Kidney (tissue), 14 donors: ENCODE measurements around the gene DHX29. TPM values are rescaled to one million over a fixed set of nuclear protein-coding genes. Genes with fewer than 3 reads are reported as not detected.

Experiments used
- DNase-seq, 5 donors: peaks; one replicate each; pipeline ENCODE4 v3.0.0-alpha.2; 2013 to 2020
- FAIRE-seq: peaks from 2 replicates; lab custom pipeline; 2012; peaks lifted over from hg19 to GRCh38; lab: Jason Lieb, UNC
- H3K27ac ChIP-seq, 2 donors: one replicate each; pipeline ENCODE4 v1.7.0; 2013; ENCODE audit warnings: low read depth in 2 of 2, low read length in 2 of 2, inconsistent platforms in 1 of 2
- H3K27me3 ChIP-seq: one replicate; pipeline ENCODE4 v1.7.1; 2013; ENCODE audit warnings: low read length, inconsistent platforms; ENCODE audit not compliant: control insufficient read depth, insufficient read depth
- H3K36me3 ChIP-seq, 3 donors: one replicate each; pipeline versions ENCODE4 v1.7.0 to v1.7.1; 2013; ENCODE audit warnings: low read length in 3 of 3, control low read depth in 1 of 3, inconsistent platforms in 1 of 3; ENCODE audit not compliant: insufficient read depth in 3 of 3, control insufficient read depth in 2 of 3
- H3K4me1 ChIP-seq, 3 donors: one replicate each; pipeline versions ENCODE4 v1.7.0 to v1.7.1; 2013; ENCODE audit warnings: low read length in 3 of 3, inconsistent platforms in 1 of 3, low read depth in 1 of 3; ENCODE audit not compliant: control insufficient read depth in 2 of 3, insufficient read depth in 2 of 3
- H3K4me3 ChIP-seq, 3 donors: one replicate each; pipeline versions ENCODE4 v1.7.0 to v1.8.1; 2013; ENCODE audit warnings: low read length in 3 of 3, control low read depth in 1 of 3, inconsistent platforms in 1 of 3
- H3K9ac ChIP-seq, 3 donors: one replicate each; pipeline versions ENCODE4 v1.7.0 to v1.7.1; 2013; ENCODE audit warnings: low read length in 3 of 3, control low read depth in 1 of 3, inconsistent platforms in 1 of 3
- H3K9me3 ChIP-seq, 3 donors: one replicate each; pipeline versions ENCODE4 v1.7.0 to v1.7.1; 2013; ENCODE audit warnings: low read length in 3 of 3, control low read depth in 1 of 3, inconsistent platforms in 1 of 3; ENCODE audit not compliant: control insufficient read depth in 2 of 3, insufficient read depth in 1 of 3
- intact Hi-C: fragments of 100-400 bp; cut with DNase I; formaldehyde crosslinking; loops from one replicate; pipeline ENCODE4 v1.11.1; 2022
- polyA plus RNA-seq: library from polyadenylated mRNA; stranded (reverse); fragments of 350-450 nt; fragmentation: Illumina TruSeq; extraction: RNeasy Lipid Tissue Mini Kit (QIAGEN cat#74804); gene quantifications from one replicate; pipeline ENCODE4 v1.2.3, GENCODE V29; 2014; ENCODE audit warnings: low read depth, low replicate concordance; ENCODE audit not compliant: insufficient read depth
- total RNA-seq: library from RNA; stranded (reverse); fragmentation: NEBNext Ultra II Directional; extraction: Animal tissue kit (Norgen Biotek cat#: 25700); gene quantifications from one replicate; pipeline ENCODE4 v1.2.1, GENCODE V29; 2021
- TF ChIP-seq, protein P1 (sequence below): IDR thresholded peaks from 3 replicates; pipeline ENCODE4 v1.5.1; 2012; ENCODE audit warnings: mild to moderate bottlenecking, moderate library complexity, borderline replicate concordance; ENCODE audit not compliant: insufficient read depth; ENCODE audit errors: extremely low read depth
- donor health status: control.
- donor health status: control.
- donor health status: control.
- donor health status: control.
- donor health status: control.
- donor health status: DM: yes; HTN: yes; CAD: no.
- donor health status: Normal renal cell carcinoma (clear cell type).

DHX29 gene
- total and polyA plus RNA-seq, 2 donors from 2014 or later: 13.5 to 28.0 TPM

DNA sequence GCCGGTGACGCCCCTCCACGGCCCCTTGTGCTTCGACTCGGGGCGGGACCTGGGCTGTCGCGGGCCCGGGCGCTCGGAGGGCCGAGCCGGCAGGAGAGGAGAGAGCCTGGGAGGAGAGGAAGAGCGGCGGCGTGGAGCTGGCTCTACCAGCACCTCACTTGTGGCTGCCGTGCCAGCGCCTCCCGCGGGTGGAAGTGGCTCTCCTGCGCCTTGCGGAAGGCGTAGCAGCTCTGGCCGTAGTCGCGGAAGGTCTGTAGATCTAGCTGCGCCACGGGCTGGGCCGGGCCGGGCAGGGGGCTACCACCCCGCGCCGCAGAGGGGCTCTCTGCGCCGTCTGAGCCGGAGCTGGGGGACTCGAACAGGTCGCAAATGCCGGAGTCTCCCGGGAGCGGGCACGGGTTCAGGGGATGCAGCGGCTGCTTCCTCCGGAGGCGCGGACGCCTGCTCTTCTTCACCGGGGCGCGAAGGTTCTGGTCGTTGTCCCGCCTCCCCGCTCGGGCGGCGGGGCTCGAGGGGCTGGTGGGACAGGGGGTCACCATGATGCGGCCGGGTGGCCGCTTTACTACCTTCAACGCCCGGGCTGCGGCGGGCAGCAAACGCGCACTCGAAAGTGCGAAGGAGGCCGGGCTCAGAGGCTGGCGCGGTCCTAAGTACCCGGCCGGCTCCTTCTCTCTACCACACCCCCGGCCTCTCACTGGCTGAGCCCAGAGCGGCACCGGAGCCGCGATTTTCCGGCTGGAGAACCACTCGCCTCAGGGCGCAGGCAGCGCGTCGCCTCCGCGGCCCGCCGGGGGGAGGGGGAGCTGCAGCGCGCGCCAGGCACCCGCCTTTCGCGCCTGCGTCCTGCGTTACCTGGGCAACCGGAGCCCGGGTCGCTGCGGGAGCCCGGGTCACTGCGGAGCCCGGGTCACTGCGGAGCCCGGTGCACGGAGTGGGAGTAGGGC, 74.2 kb downstream of the DHX29 start, which contains the start of gene CCNO:
CCNO (minus strand) TSS at position 624 of the 944 bp plus-strand sequence; CDS start at position 539, 85 bp downstream.
- FAIRE-seq (no peak), DNase-seq (peak; percentile 83 to 92 (median 88))
- Histone ChIP-seq H3K36me3 (no peaks in the 10 kb centered on the region), H3K9me3 (no peaks in the 10 kb centered on the region), H3K9ac (peak within 1 kb of the TSS in 2 of 3 donors; percentile 18 to 42), H3K27me3 (peaks cover 42% of the 10 kb centered on the region), H3K27ac (peak within 1 kb of the TSS in 1 of 2 donors; percentile 32), H3K4me1 (peaks cover 0 to 27% (median 11%) of the 10 kb centered on the region in 3 donors), H3K4me3 (peak within 1 kb of the TSS; percentile 63 to 66 (median 65))
- intact Hi-C loops: no loop called here
- TF ChIP-seq, protein P1, sequence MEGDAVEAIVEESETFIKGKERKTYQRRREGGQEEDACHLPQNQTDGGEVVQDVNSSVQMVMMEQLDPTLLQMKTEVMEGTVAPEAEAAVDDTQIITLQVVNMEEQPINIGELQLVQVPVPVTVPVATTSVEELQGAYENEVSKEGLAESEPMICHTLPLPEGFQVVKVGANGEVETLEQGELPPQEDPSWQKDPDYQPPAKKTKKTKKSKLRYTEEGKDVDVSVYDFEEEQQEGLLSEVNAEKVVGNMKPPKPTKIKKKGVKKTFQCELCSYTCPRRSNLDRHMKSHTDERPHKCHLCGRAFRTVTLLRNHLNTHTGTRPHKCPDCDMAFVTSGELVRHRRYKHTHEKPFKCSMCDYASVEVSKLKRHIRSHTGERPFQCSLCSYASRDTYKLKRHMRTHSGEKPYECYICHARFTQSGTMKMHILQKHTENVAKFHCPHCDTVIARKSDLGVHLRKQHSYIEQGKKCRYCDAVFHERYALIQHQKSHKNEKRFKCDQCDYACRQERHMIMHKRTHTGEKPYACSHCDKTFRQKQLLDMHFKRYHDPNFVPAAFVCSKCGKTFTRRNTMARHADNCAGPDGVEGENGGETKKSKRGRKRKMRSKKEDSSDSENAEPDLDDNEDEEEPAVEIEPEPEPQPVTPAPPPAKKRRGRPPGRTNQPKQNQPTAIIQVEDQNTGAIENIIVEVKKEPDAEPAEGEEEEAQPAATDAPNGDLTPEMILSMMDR: no peak

DNA sequence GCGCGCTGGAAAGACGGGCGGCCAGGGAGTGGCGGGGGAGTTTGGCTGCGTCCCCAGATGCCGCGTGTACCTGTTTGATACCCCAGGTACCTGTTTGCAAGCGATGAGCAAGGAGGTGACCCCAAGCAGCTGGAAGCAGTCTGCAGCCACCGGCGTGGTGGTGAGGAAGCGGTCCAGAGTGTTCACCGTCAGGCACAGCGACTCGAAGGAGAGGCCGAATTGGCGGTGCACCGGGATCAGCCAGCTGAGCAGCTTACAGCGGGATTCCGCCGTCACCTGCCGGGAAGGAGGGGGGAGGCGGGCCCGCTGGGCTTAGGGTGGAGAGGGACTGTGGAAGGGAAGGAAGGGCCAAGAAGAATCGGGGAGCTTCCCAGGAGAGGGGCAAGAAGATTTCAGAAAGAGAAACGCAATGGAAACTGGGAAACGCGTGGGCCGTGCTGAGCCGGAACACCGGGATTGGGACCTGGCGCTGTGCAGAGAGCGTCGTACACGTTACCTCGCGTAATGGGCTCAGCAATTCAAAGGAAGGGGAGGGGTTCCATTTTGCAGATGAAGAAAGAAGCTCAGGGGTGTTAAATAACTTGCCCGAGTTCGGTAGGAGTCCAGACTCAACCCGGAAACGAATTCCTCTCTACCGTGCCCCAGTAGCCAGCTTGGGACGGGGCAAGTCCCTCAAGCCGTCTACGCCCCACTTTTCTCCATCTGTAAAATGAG, 75.1 kb downstream of the DHX29 start:
- FAIRE-seq: no peak
- Histone ChIP-seq H3K36me3 (no peaks in the 10 kb centered on the region), H3K27ac (no peak overlapping the region), H3K9ac (peak overlapping the region in 1 of 3 donors; percentile 42), H3K27me3 (peaks cover 51% of the 10 kb centered on the region), H3K9me3 (no peaks in the 10 kb centered on the region), H3K4me3 (peak overlapping the region; percentile 58 to 66 (median 63)), H3K4me1 (peaks cover 0 to 27% (median 11%) of the 10 kb centered on the region in 3 donors)
- intact Hi-C loops: no loop called here
- DNase-seq: peak; percentile 44 to 83 (median 58)
- TF ChIP-seq, protein P1: no peak

DNA sequence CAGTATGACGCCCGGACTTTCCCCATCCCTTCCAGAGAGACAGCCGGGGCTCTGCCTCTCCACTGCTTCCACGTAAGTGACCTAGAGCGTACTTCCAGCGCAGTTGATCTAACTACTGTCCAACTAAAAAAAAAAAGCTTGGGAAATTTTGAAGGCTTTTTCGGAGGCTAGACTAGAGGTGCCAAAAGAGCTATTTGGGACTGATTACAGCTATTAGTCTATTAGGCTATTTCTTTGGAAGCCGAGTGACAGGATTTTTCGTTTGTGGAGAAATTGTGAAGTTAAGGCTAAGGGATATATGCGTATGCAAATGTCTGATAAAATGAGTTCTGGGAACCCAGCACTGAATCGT, 75.6 kb downstream of the DHX29 start:
- no peaks in the 10 kb centered on the region for H3K36me3 ChIP-seq
- FAIRE-seq (no peak), DNase-seq (peak in 1 of 5 donors; percentile 63)
- intact Hi-C loops: no loop called here
- H3K9me3 ChIP-seq: no peaks in the 10 kb centered on the region
- no peak overlapping the region for H3K27ac ChIP-seq
- TF ChIP-seq, protein P1: no peak
- H3K4me1 ChIP-seq: peaks cover 0 to 27% (median 11%) of the 10 kb centered on the region in 3 donors
- H3K27me3 ChIP-seq: peaks cover 51% of the 10 kb centered on the region
- peak overlapping the region; percentile 17 to 63 (median 58) for H3K4me3 ChIP-seq
- no peak overlapping the region for H3K9ac ChIP-seq
